Right lobe of liver (tissue), 6 donors: ENCODE data around the gene TSPAN1. TPM values are rescaled to one million over a fixed set of nuclear protein-coding genes. Genes with fewer than 3 reads are reported as not detected.

Experiments used
- ATAC-seq, 4 donors: fragments of 200-7000 bp; cut with Tn5 transposase; one replicate each; pipeline ENCODE4 v1.9.1; 2020; ENCODE audit warnings: mild to moderate bottlenecking in 4 of 4, moderate library complexity in 4 of 4
- DNase-seq, 3 donors: peaks; one replicate each; pipeline ENCODE4 v3.0.0-alpha.2; 2020
- H3K27ac ChIP-seq, 3 donors: fragments of 200-600 bp; one replicate each; pipeline ENCODE4 v1.8.0; 2022
- H3K27me3 ChIP-seq, 2 donors: fragments of 200-600 bp; one replicate each; pipeline ENCODE4 v1.8.0; 2022
- H3K36me3 ChIP-seq, 4 donors: fragments of 200-600 bp; sonication (generic) in 1 of 4; one replicate each; pipeline versions ENCODE4 v1.5.1 to v1.8.0; 2017 to 2022; ENCODE audit warnings: control low read depth in 1 of 4
- H3K4me1 ChIP-seq, 4 donors: fragments of 200-600 bp; sonication (generic) in 1 of 4; one replicate each; pipeline versions ENCODE4 v1.5.1 to v1.8.0; 2017 to 2022; ENCODE audit warnings: control low read depth in 1 of 4
- H3K4me3 ChIP-seq, 3 donors: fragments of 200-600 bp; one replicate each; pipeline ENCODE4 v1.8.0; 2022
- H3K9me3 ChIP-seq, 4 donors: fragments of 200-600 bp; sonication (generic) in 1 of 4; one replicate each; pipeline versions ENCODE4 v1.5.1 to v1.8.0; 2017 to 2022; ENCODE audit warnings: control low read depth in 1 of 4
- POLR2A ChIP-seq: fragments of 450-650 bp; IDR thresholded peaks from one replicate; pipeline ENCODE4 v1.6.1; 2017; ENCODE audit warnings: antibody characterized with exemption, mild to moderate bottlenecking
- WGBS: methylation state at CpG from one replicate; pipeline ENCODE4 v1.1.6; 2018; ENCODE audit warnings: low coverage, low lambda C conversion rate; ENCODE audit not compliant: insufficient coverage; ENCODE audit errors: missing lambda C conversion rate; 5-methylcytosine and 5-hydroxymethylcytosine counted together
- intact Hi-C, 2 donors: fragments of 100-400 bp; cut with DNase I; formaldehyde crosslinking; loops; one replicate each; pipeline versions ENCODE4 v1.11.2 to v1.14.1; 2022
- total RNA-seq, 6 experiments: library from RNA; depleted of rRNA in 2 of 6; stranded (reverse); fragments of >200 nt in 2 of 6; fragmentation: NEBNext Ultra II Directional in 3 of 6; extraction: Animal tissue kit (Norgen Biotek cat#: 25700) in 3 of 6; gene quantifications; one replicate each; pipeline versions ENCODE4 v1.1.0 to v1.2.4, GENCODE V29; 2016 to 2023
- TF ChIP-seq, protein P1 (sequence below), 4 donors: fragments of 200-600 bp in 3 of 4; fragments of 450-650 bp in 1 of 4; IDR thresholded peaks; one replicate each; pipeline versions ENCODE4 v1.5.1 to v1.8.0; 2016 to 2022; ENCODE audit warnings: antibody characterized with exemption in 4 of 4, mild to moderate bottlenecking in 2 of 4
- donor health status: DM: no; HTN: yes; CAD: no.
- donor health status: DM: no; HTN: no; CAD: no.
- donor health status: DM: no; HTN: no; CAD: no.
- donor health status: DM: no; HTN: yes; CAD: no.
- donor health status: DM: no; HTN: yes; CAD: no.

TSPAN1 gene
- total RNA-seq, 6 experiments from 2014 or later = 2.6 to 6.3 (median 3.6) TPM

- WGBS = 7% methylated on average over 10 of the region's 10 CpGs
- peak overlapping the region in 1 of 3 donors; percentile 82 for H3K27ac ChIP-seq
- intact Hi-C loops = no loop called here
Observed at GRCh38 chr1:46131093-46131492, 43.8 kb upstream of the TSPAN1 start.

GRCh38 chr1:46131712-46132528 is 43.0 kb upstream of the TSPAN1 start:
- 1% methylated on average over 35 of the region's 38 CpGs for WGBS
- H3K4me1 ChIP-seq = no peaks in the 10 kb centered on the region
- H3K4me3 ChIP-seq = peak overlapping the region; percentile 54 to 75 (median 65)
- ATAC-seq = peak in 1 of 4 donors; percentile 1
- no peaks in the 10 kb centered on the region for H3K9me3 ChIP-seq
- peak in 1 of 3 donors; percentile 39 for DNase-seq
- no peaks in the 10 kb centered on the region for H3K36me3 ChIP-seq
- H3K27ac ChIP-seq = peak overlapping the region; percentile 69 to 94 (median 82)
- TF ChIP-seq POLR2A = no peak
- TF ChIP-seq, protein P1, sequence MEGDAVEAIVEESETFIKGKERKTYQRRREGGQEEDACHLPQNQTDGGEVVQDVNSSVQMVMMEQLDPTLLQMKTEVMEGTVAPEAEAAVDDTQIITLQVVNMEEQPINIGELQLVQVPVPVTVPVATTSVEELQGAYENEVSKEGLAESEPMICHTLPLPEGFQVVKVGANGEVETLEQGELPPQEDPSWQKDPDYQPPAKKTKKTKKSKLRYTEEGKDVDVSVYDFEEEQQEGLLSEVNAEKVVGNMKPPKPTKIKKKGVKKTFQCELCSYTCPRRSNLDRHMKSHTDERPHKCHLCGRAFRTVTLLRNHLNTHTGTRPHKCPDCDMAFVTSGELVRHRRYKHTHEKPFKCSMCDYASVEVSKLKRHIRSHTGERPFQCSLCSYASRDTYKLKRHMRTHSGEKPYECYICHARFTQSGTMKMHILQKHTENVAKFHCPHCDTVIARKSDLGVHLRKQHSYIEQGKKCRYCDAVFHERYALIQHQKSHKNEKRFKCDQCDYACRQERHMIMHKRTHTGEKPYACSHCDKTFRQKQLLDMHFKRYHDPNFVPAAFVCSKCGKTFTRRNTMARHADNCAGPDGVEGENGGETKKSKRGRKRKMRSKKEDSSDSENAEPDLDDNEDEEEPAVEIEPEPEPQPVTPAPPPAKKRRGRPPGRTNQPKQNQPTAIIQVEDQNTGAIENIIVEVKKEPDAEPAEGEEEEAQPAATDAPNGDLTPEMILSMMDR (IDR thresholded peaks at IDR 0.05) = no peak
- intact Hi-C loops = no loop called here
- H3K27me3 ChIP-seq = peaks cover 0 to 21% of the 10 kb centered on the region in 2 donors

More at GRCh38 chr1:46131093-46131492, 43.8 kb upstream of the TSPAN1 start:
- Histone ChIP-seq H3K27me3 (peaks cover 0 to 21% of the 10 kb centered on the region in 2 donors), H3K4me1 (no peaks in the 10 kb centered on the region), H3K4me3 (peak overlapping the region; percentile 54 to 75 (median 65)), H3K36me3 (no peaks in the 10 kb centered on the region), H3K9me3 (no peaks in the 10 kb centered on the region)
- TF ChIP-seq, protein P1 (IDR thresholded peaks at IDR 0.05) = no peak
- no peak for TF ChIP-seq POLR2A
- DNase-seq (no peak), ATAC-seq (no peak)

- H3K36me3 ChIP-seq = no peaks in the 10 kb centered on the region
- H3K4me1 ChIP-seq = no peaks in the 10 kb centered on the region
- H3K4me3 ChIP-seq = peak within 1 kb of the TSS; percentile 54 to 75 (median 65)
- TF ChIP-seq, protein P1 (IDR thresholded peaks at IDR 0.05) = peak in 2 of 4 donors; percentile 23 to 32
- TF ChIP-seq POLR2A = peak; percentile 94
- peak; percentile 98 to 99 (median 98) for DNase-seq
- WGBS = 0% methylated on average over 37 of the region's 55 CpGs
- H3K27ac ChIP-seq = peak within 1 kb of the TSS; percentile 69 to 94 (median 82)
- ATAC-seq = peak; percentile 92 to 98 (median 96)
- peaks cover 0 to 21% of the 10 kb centered on the region in 2 donors for H3K27me3 ChIP-seq
- H3K9me3 ChIP-seq = no peaks in the 10 kb centered on the region
- intact Hi-C loops = no loop called here
Observed at GRCh38 chr1:46132529-46133180, 42.2 kb upstream of the TSPAN1 start, which contains the start of gene PIK3R3. PIK3R3 (minus strand) TSS chr1:46132629; CDS start chr1:46131952, 677 bp downstream.

DNA sequence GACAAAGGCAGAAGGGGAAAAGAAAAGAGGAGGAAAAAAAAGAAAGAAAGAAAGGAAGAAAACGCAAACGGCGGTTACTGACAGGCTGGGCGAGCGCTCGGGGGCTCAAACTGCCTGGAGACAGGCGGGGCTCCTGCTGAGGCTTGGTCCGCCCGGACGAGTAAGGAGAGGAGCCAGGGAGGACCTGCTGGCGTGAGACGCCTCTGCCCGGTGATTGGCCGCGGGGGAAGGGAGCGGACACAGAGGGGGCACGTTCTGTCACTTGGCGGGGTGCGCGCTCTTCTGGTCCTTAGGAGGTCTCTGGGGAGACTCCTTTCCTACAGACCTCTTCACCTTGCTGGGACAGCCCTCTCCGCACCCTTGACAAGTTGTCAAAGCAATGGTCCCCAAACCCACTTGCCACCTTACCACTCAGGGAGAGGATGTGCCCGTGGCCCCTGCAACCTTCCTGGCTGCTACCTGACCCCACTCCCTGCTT is 41.7 kb upstream of the TSPAN1 start:
- intact Hi-C loops = no loop called here
- Histone ChIP-seq H3K4me3 (peak overlapping the region; percentile 54 to 75 (median 65)), H3K36me3 (no peaks in the 10 kb centered on the region), H3K4me1 (no peaks in the 10 kb centered on the region), H3K9me3 (no peaks in the 10 kb centered on the region), H3K27me3 (peaks cover 0 to 21% of the 10 kb centered on the region in 2 donors), H3K27ac (peak overlapping the region; percentile 13 to 82 (median 67))
- ATAC-seq = peak; percentile 49 to 58 (median 52)
- WGBS = 0% methylated on average over 11 of the region's 22 CpGs
- no peak for DNase-seq
- TF ChIP-seq POLR2A = no peak
- TF ChIP-seq, protein P1 (IDR thresholded peaks at IDR 0.05) = no peak
